ENCODE data around the gene OS9.

Gene OS9

GRCh38 chr12:57727758-57728395 is 33.9 kb downstream of the OS9 start:
- DNase-seq (ENCODE audit: low spot score), result peak; percentile 20
- no peak for TF ChIP-seq CTCF (IDR thresholded peaks at IDR 0.05; ENCODE audit: extremely low read depth, insufficient read depth, missing control alignments)

GRCh38 chr12:57729321-57729844 is 35.5 kb downstream of the OS9 start:
- in situ Hi-C loops (cut with MboI; ENCODE audit: low pct_unique_long_range_greater_than_20kb, low sequenced_read_pairs, unreplicated experiment), result no loop called here
- TF ChIP-seq CTCF (IDR thresholded peaks at IDR 0.05; ENCODE audit: extremely low read depth, insufficient read depth, missing control alignments), result no peak
- peak; percentile 12 for DNase-seq (ENCODE audit: low spot score)

More at GRCh38 chr12:57727758-57728395, 33.9 kb downstream of the OS9 start:
- in situ Hi-C loops (cut with MboI; ENCODE audit: low pct_unique_long_range_greater_than_20kb, low sequenced_read_pairs, unreplicated experiment), result no loop called here

DNA sequence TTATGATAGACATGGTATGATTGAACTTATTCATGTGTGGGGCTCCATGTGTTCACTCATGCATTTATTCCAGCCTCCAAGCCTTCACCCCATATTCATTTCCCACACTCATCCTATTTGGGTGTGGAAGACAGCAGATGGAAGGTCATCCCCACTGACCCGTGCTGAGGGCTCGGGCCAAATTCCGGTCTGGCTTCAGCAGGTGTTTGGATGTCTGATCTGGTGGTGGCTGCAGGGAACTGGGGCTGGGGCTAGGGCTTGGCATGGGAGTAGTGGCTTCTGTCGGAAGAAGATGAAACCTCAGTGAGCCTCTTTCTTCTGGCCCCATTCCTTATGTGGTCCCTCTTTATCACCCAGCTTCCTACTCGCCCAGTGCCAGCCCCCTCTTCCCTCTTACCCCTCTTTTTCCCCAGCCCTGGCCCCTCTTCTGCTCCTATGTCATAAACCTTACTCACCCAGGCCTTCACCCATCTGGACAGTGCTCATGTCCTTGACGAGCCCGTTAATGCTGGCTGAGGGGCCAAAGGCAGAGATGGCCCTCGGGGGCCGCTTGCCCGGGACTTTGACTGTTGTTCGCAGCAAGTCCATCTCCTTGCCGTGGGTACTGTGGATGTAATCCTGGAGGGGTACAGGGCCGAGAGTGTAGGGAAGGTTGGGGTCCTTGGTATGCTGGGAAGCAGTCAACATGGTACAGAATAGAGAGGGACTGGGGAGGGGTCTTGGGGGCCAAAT is 36.6 kb downstream of the OS9 start:
- no peak for TF ChIP-seq CTCF (IDR thresholded peaks at IDR 0.05; ENCODE audit: extremely low read depth, insufficient read depth, missing control alignments)
- no peak for DNase-seq (ENCODE audit: low spot score)
- in situ Hi-C loops (cut with MboI; ENCODE audit: low pct_unique_long_range_greater_than_20kb, low sequenced_read_pairs, unreplicated experiment), result no loop called here

- TF ChIP-seq CTCF (IDR thresholded peaks at IDR 0.05; ENCODE audit: extremely low read depth, insufficient read depth, missing control alignments), result no peak
- in situ Hi-C loops (cut with MboI; ENCODE audit: low pct_unique_long_range_greater_than_20kb, low sequenced_read_pairs, unreplicated experiment), result no loop called here
- DNase-seq (ENCODE audit: low spot score), result no peak
Measured at GRCh38 chr12:57731411-57732080, 37.6 kb downstream of the OS9 start.

GRCh38 chr12:57732270-57732669 is 38.3 kb downstream of the OS9 start:
- in situ Hi-C loops (cut with MboI; ENCODE audit: low pct_unique_long_range_greater_than_20kb, low sequenced_read_pairs, unreplicated experiment), result no loop called here
- no peak for TF ChIP-seq CTCF (IDR thresholded peaks at IDR 0.05; ENCODE audit: extremely low read depth, insufficient read depth, missing control alignments)
- DNase-seq (ENCODE audit: low spot score), result no peak

- DNase-seq (ENCODE audit: low spot score), result no peak
- in situ Hi-C loops (cut with MboI; ENCODE audit: low pct_unique_long_range_greater_than_20kb, low sequenced_read_pairs, unreplicated experiment), result no loop called here
- TF ChIP-seq CTCF (IDR thresholded peaks at IDR 0.05; ENCODE audit: extremely low read depth, insufficient read depth, missing control alignments), result no peak
Measured at GRCh38 chr12:57732726-57733593, 39.0 kb downstream of the OS9 start.
